Neural cell (in vitro differentiated cells): ENCODE measurements around the gene EPHX1. TPM values are rescaled to one million over a fixed set of nuclear protein-coding genes. Genes with fewer than 3 reads are reported as not detected.

ENCODE experiments used
- H2AFZ ChIP-seq: fragments of 200-600, 300-800 bp; sonication (generic), shearing (Covaris generic); 2 replicates; pipeline ENCODE4 v1.6.0; 2014; ENCODE audit warnings: low read depth, mild to moderate bottlenecking, antibody characterized with exemption, low read length, moderate library complexity
- H3F3A ChIP-seq: fragments of 200-600 bp; shearing (Covaris generic); 2 replicates; pipeline ENCODE4 v1.6.1; 2016; ENCODE audit warnings: mild to moderate bottlenecking, moderate library complexity, mixed read lengths, antibody characterized with exemption, low read length; ENCODE audit not compliant: insufficient read depth, poor library complexity, severe bottlenecking
- H3K27ac ChIP-seq: fragments of 200-600, 300-800 bp; sonication (generic), shearing (Covaris generic); 2 replicates; pipeline ENCODE4 v1.5.1; 2014; ENCODE audit warnings: mild to moderate bottlenecking, low read length, moderate library complexity
- H3K27me3 ChIP-seq: fragments of 300-800, 200-600 bp; sonication (generic), shearing (Covaris generic); 2 replicates; pipeline ENCODE4 v1.6.0; 2014; ENCODE audit warnings: mild to moderate bottlenecking, low read depth, low read length, moderate library complexity; ENCODE audit not compliant: insufficient read depth
- H3K36me3 ChIP-seq: fragments of 300-800, 200-600 bp; sonication (generic), shearing (Covaris generic); 2 replicates; pipeline ENCODE4 v1.5.1; 2014; ENCODE audit warnings: mild to moderate bottlenecking, antibody characterized with exemption, low read length, moderate library complexity; ENCODE audit not compliant: insufficient read depth
- H3K4me2 ChIP-seq: fragments of 300-800, 200-600 bp; sonication (generic), shearing (Covaris generic); 2 replicates; pipeline ENCODE4 v1.6.0; 2014; ENCODE audit warnings: mild to moderate bottlenecking, low read length
- H3K4me3 ChIP-seq: fragments of 300-800, 200-600 bp; sonication (generic), shearing (Covaris generic); 2 replicates; pipeline ENCODE4 v1.5.1; 2014; ENCODE audit warnings: mild to moderate bottlenecking, low read length, moderate library complexity
- H3K79me2 ChIP-seq: fragments of 200-600 bp; shearing (Covaris generic); replicated peaks from 2 replicates; pipeline ENCODE4 v1.6.0; 2014; ENCODE audit warnings: mild to moderate bottlenecking, low read length, moderate library complexity; ENCODE audit not compliant: insufficient read depth
- H3K9ac ChIP-seq: fragments of 300-800, 200-600 bp; sonication (generic), shearing (Covaris generic); 2 replicates; pipeline ENCODE4 v1.6.1; 2016; ENCODE audit warnings: mild to moderate bottlenecking, low read length, mixed read lengths
- H3K9me2 ChIP-seq: fragments of 200-600 bp; shearing (Covaris generic); 2 replicates; pipeline ENCODE4 v1.6.1; 2016; ENCODE audit warnings: mild to moderate bottlenecking, low read length, mixed read lengths; ENCODE audit not compliant: insufficient read depth
- H3K9me3 ChIP-seq: fragments of 200-600, 300-800 bp; sonication (generic), shearing (Covaris generic); 2 replicates; pipeline ENCODE4 v1.6.1; 2016; ENCODE audit warnings: mild to moderate bottlenecking, mixed run types, low read length, moderate library complexity, mixed read lengths
- H4K20me1 ChIP-seq: fragments of 200-600 bp; shearing (Covaris generic); 2 replicates; pipeline ENCODE4 v1.6.1; 2016; ENCODE audit warnings: mild to moderate bottlenecking, mixed run types; ENCODE audit not compliant: insufficient read depth
- CTCF ChIP-seq: fragments of 450-650 bp; IDR thresholded peaks from 2 replicates; pipeline ENCODE4 v1.5.1; 2014; ENCODE audit warnings: antibody characterized with exemption, mild to moderate bottlenecking, moderate library complexity; ENCODE audit not compliant: poor library complexity, severe bottlenecking
- EP300 ChIP-seq: fragments of 450-650 bp; conservative IDR thresholded peaks from 2 replicates; pipeline ENCODE4 v1.6.1; 2014; ENCODE audit warnings: antibody characterized with exemption, mild to moderate bottlenecking, moderate library complexity; ENCODE audit not compliant: poor library complexity, severe bottlenecking
- EZH2 ChIP-seq: fragments of 200-600, 300-800 bp; shearing (Covaris generic), sonication (generic); IDR thresholded peaks from 2 replicates; pipeline ENCODE4 v1.6.1; 2014; ENCODE audit warnings: antibody characterized with exemption, low read length, borderline replicate concordance, mild to moderate bottlenecking; ENCODE audit not compliant: insufficient read depth, poor library complexity, severe bottlenecking
- MXI1 ChIP-seq: fragments of 450-650 bp; conservative IDR thresholded peaks from 2 replicates; pipeline ENCODE4 v1.6.1; 2014; ENCODE audit warnings: antibody characterized with exemption, mild to moderate bottlenecking; ENCODE audit not compliant: poor library complexity, severe bottlenecking
- POLR2AphosphoS5 ChIP-seq: IDR thresholded peaks from 2 replicates; pipeline ENCODE4 v1.6.1; 2012
- RAD21 ChIP-seq: fragments of 450-650 bp; conservative IDR thresholded peaks from 2 replicates; pipeline ENCODE4 v1.6.1; 2014; ENCODE audit warnings: antibody characterized with exemption, mild to moderate bottlenecking, moderate library complexity
- REST ChIP-seq: IDR thresholded peaks from 2 replicates; pipeline ENCODE4 v1.6.1; 2012; ENCODE audit warnings: borderline replicate concordance
- SMC3 ChIP-seq: fragments of 450-650 bp; conservative IDR thresholded peaks from 2 replicates; pipeline ENCODE4 v1.6.1; 2014; ENCODE audit warnings: antibody characterized with exemption, mild to moderate bottlenecking, moderate library complexity; ENCODE audit not compliant: poor library complexity
- TAF1 ChIP-seq: IDR thresholded peaks from 2 replicates; pipeline ENCODE4 v1.6.1; 2012; ENCODE audit warnings: low read depth
- polyA plus RNA-seq: library from polyadenylated mRNA; depleted of rRNA; stranded (reverse); fragments of >200 nt; gene quantifications from 2 replicates; pipeline ENCODE4 v1.2.3, GENCODE V29; 2014

EPHX1 gene
- polyA plus RNA-seq, 1 donor from 2014 or later: 8.7 TPM

- Histone ChIP-seq H3K4me2 (no peak overlapping the region), H3K4me3 (no peak overlapping the region), H3K9me2 (no peaks in the 10 kb centered on the region), H4K20me1 (no peaks in the 10 kb centered on the region), H3F3A (no peaks in the 10 kb centered on the region), H3K9me3 (no peaks in the 10 kb centered on the region), H3K27me3 (no peaks in the 10 kb centered on the region), H3K79me2 (no peaks in the 10 kb centered on the region), H2AFZ (no peak overlapping the region), H3K27ac (no peak overlapping the region), H3K9ac (no peak overlapping the region), H3K36me3 (no peaks in the 10 kb centered on the region)
- TF ChIP-seq POLR2AphosphoS5 (no peak), EP300 (no peak), REST (no peak)
Observed at GRCh38 chr1:225762002-225762441, 47.9 kb upstream of the EPHX1 start.

GRCh38 chr1:225762444-225762843 lies 47.5 kb upstream of the EPHX1 start:
- TF ChIP-seq MXI1 (no peak), SMC3 (no peak), POLR2AphosphoS5 (no peak), RAD21 (no peak), REST (no peak), EZH2 (no peak), TAF1 (no peak), CTCF (no peak), EP300 (no peak)
- no peaks in the 10 kb centered on the region for H3K9me3 ChIP-seq
- no peak overlapping the region for H2AFZ ChIP-seq
- no peak overlapping the region for H3K9ac ChIP-seq
- H3K9me2 ChIP-seq: no peaks in the 10 kb centered on the region
- no peaks in the 10 kb centered on the region for H3F3A ChIP-seq
- H3K27ac ChIP-seq: no peak overlapping the region
- no peak overlapping the region for H3K4me2 ChIP-seq
- no peaks in the 10 kb centered on the region for H4K20me1 ChIP-seq
- H3K4me3 ChIP-seq: no peak overlapping the region
- no peaks in the 10 kb centered on the region for H3K79me2 ChIP-seq
- no peaks in the 10 kb centered on the region for H3K36me3 ChIP-seq
- no peaks in the 10 kb centered on the region for H3K27me3 ChIP-seq
